Kidney capillary endothelial cell (primary cell): ENCODE measurements around the gene EFNA2.

Experiments
- DNase-seq: peaks from one replicate; pipeline ENCODE4 v3.0.0-alpha.2; 2018; ENCODE audit warnings: low spot score

Gene EFNA2

GRCh38 chr19:1272423-1273262, 13.0 kb upstream of the EFNA2 start:
- no peak for DNase-seq

GRCh38 chr19:1273263-1274041, 12.2 kb upstream of the EFNA2 start:
- no peak for DNase-seq

DNA sequence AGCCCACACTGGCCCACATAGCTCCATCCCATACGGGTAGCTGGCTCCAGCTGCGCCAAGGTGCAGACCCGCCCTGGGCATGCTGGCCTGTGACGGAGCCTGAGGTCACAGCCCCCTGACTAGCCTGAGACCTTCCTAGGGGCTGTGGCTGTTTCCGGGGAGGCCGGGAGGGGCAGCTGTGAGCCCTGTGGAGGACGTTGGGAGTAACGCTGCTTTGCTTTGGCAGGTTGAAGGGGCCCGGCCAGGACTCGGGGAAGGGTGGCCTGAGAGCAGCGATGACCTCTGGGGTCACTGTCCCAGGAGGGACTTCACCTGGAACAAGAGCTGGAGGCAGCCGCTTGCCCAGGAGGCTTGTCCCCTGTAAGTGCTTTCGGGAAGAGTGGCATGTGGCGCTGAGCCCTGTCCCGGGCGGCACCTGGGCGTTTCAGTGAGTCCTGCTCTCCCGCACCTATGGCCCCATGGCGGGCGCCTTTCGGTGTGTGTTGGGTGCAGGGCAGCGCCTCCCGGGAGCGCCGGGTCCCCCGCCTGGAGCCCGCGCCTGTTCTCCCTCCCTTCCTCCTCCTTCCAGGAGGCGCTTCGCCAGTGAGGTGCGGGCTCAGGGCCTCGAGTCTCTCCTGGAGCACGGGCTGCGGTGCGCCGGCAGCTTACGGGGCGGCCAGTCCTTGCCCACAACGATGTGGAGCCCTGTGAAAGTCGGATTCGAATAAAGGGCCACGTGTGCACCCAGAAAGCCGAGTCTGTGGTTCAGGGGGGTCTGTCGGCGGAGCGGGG, 11.4 kb upstream of the EFNA2 start:
- no peak for DNase-seq

- no peak for DNase-seq
Measured at GRCh38 chr19:1274852-1275259, 10.8 kb upstream of the EFNA2 start.

- DNase-seq = peak; percentile 92
Measured at GRCh38 chr19:1275260-1275975, 10.3 kb upstream of the EFNA2 start, which contains the start of gene FAM174C. Gene FAM174C, plus strand, starts transcription at chr19:1275530. Its CDS starts 20 bp downstream, at chr19:1275550.

GRCh38 chr19:1275976-1276627, 9.6 kb upstream of the EFNA2 start:
- no peak for DNase-seq

- no peak for DNase-seq
Measured at GRCh38 chr19:1276628-1277022, 9.0 kb upstream of the EFNA2 start.

- DNase-seq = no peak
Measured at GRCh38 chr19:1277061-1277460, 8.6 kb upstream of the EFNA2 start.

GRCh38 chr19:1278074-1278473, 7.6 kb upstream of the EFNA2 start:
- no peak for DNase-seq

- DNase-seq = no peak
Measured at GRCh38 chr19:1278713-1279660, 6.7 kb upstream of the EFNA2 start.

DNA sequence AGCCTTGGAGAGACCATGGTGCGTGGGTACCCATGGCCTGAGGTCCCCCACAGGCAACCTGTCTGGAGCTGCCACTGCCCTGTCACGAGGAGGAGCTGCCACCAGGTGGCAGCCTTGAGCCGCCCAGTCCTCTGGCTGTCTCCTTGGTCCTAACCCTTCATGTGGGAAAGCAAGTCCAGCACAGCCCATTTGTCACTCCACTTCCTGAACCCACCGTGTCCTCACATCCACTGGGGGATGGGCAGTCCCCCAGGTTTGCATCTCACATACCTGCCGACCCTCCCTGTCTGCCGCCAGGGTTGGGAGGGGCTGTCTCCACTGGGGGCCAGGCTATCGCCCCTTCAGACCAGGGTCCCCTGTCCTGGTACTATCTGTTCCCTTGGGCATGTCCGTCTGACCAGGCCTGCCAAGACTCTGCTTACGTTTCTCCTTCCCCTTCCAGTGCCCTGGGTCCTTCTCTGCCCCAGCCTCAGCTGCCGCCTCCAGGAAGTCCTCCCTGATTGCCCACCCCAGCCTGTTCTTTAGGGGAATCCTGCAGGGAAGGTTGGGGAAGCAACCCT, 5.8 kb upstream of the EFNA2 start:
- DNase-seq = peak; percentile 81

DNA sequence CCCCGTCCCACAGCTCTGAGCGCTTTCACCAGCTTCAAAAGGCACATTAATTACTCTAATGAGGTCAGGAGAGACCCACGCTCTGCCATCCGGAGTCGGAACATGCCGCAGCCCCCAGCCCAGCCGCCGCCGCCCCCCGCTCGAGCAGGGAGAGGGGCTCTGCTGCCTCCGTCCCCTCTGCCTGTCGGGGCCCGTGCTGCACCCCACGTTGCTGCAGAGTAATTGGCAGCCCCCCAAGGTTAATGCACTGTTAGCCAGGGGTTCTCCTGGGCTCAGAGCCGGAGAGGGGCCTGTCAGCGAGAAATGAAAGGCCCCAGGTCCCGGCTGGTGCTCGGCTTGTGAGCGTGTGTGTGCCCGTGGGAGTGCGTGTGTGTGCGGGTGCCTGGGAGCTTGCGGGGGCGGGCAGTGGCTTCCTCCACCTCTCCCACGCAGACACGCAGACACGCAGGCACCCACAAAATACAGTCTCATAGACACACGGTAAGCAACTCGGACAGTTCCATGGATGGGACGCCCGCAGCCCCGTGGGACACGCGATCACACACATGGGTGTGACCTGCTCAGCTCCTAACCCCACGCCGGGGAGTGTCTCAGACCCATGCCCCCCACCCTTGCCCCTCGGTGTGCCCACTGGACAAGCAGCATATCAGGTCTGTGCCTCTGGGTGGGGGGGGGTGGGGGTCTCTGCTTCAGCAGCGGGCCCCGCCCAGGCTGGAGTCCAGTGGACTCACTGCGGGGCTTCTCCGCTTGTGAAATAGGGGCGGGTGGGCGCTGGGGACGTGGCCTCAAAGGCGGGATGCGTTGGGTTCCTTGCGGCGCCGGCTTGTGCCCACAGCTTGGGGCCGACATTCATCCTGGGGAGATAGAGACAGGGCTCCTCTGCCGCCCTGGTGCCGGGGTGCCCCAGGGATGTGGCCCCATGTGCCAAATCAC, 4.8 kb upstream of the EFNA2 start:
- DNase-seq = no peak

DNA sequence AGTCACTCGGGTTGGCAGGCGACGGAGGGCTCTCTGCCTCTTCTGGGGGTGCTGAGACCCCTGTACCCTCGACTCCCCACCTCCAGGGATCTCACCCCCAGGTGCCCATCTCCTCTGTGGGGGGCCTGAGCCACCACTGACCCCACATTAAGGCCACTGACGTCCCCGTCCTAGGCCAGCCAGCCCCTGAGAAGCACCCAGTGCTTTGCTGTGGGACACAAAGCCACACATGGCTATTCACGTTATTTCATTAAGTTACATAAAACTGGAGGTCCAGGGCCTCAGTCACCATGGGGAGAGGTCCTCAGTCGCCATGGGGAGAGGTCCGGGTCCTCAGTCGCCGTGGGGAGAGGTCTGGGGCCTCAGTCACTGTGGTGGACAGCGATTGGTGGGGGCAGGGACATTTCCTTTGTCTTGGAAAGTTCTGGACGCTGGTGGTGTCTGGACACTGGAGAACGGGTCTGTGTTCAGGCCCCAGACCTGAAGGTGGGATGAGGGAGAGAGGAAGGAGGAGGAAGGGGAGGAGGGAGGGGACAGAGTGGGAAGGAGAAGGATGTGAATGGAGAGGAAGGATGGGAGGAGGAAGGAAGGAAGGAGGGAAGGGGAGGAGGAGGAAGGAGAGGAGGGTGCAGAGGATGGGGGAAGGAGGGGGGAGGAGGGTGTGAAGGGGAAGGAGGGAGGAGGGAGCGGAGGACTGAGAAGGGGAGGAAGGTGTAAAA, 3.9 kb upstream of the EFNA2 start:
- DNase-seq = no peak

GRCh38 chr19:1282588-1283206, 3.0 kb upstream of the EFNA2 start:
- DNase-seq = no peak

DNA sequence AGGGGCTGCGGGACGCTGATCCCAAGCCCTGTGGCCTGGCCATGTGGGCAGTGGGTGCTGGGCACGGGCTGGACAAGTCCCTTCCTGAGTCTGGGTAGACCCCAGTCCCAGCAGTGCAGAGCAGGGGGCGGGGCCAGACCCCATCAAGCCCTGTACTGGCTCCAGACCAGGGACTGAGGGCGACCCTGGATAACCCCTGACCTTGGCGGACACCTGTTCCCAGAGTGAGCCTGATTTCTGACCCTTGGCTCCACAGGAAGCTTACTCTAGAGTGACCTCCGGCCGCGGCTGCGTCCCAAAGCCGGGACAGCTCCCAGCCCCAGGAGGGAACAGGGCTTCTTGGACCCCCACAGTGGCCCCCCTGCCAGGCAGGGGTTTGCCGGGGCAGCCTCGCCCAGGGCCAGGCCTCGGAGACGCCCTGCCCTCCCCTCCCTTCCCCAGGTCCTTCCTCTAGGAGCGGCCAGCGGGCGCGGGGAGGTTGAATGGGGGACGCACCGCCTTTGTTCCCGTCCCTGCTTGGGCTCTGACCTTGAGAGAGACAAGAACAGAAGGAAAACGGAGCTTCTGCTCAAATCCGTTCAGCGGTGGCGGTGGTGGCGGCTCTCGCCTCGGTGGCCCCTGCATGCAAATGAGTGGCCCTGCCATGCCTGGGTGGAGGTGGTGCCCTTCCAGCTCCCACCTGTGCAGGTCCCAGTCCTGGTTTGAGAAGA, 2.3 kb upstream of the EFNA2 start:
- no peak for DNase-seq

DNA sequence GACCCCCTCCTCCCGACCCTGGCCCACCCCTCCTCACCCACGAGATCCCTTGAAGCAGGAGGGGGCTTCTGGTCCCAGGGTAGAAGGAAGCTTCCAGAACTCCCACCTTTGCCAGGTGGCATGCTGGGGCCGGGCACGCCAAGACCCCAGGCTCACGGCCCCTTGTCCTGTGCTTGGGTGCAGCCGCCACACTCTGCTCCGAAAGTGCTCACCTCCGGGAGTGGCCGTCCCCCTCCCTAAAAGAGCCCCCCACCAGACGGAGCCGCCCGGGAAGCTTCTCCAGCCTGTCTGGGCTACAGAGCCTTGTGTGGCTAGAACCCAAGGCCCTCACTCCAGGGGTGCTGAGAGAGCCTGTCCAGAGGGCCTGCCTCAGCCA, 1.8 kb upstream of the EFNA2 start:
- DNase-seq = no peak
